ENCODE results near the gene RAMP2.
"Not testable (repeated sequence)": the region's sequence is repeated elsewhere in the genome, so short reads cannot be mapped to it uniquely, and the experiment has no call there.

Gene RAMP2, protein sequence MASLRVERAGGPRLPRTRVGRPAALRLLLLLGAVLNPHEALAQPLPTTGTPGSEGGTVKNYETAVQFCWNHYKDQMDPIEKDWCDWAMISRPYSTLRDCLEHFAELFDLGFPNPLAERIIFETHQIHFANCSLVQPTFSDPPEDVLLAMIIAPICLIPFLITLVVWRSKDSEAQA

GRCh38 chr17:42760652-42761581 lies at the start of gene RAMP2:
RAMP2 (plus strand) TSS chr17:42761227; CDS start chr17:42761262, 35 bp downstream.
- DNase-seq = no peak

DNA sequence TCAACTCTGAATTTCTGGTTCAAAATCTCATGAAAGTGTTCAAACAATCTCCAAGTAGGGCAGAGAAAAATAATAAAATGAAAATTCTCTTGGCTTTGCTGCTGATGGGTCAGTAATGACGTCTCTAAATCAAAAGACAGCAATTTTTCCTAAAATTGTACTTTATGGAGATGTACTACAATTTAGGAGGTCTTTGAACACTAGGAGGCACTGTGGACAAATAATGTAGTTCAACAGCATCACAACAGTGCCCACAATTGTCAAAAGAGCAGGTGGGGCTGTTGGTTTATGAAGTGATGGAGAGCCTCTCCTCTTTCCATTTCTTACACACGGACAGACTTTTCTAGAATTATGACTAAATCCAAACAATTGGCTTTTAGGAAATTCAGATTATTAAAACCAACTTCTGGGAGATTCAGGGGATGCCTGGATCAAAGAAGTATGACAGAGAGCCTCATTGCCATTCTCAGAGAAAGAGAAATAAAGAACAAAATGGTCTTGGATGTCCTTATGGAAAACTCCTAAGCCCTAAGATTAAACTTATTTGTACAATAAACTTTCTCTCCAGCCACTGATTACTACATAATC lies 39.9 kb upstream of the RAMP2 start:
- peak; percentile 29 for DNase-seq

DNA sequence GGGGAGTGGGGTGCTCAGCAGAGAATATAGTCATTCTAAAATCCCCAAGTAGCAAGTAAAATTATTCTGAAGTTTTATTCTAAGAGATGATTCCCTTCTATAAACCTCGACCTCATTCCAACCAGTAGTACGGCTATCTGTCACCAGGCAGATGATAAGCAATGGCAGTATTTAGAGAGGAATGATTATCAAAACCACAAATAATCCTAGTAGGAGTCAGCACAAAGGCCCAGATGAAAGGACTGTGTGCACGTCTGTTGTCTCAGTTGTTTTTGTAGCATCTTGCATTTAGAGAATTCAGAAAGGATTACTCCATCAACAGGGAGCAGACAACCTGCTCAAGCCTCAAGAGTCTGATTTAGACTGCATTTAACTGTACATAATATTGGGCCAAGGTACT lies 37.4 kb upstream of the RAMP2 start:
- DNase-seq = no peak

DNA sequence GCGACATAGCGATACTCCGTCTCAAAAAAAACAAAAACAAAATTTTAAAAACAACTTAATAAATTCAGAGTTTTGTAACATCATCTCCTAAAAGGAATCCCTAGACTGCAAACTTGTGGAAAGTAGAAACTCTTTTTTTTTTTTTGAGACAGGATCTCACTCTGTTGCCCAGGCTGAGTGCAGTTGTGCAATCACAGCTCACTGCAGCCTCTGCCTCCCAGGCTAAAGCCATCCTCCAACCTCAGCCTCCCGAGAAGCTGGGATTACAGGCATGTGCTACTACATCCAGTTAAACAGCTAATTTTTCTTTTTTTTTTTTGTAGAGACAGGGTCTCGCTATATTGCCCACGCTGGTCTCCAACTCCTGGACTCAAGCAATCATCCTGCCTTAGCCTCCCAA lies 35.9 kb upstream of the RAMP2 start:
- DNase-seq = no peak

DNA sequence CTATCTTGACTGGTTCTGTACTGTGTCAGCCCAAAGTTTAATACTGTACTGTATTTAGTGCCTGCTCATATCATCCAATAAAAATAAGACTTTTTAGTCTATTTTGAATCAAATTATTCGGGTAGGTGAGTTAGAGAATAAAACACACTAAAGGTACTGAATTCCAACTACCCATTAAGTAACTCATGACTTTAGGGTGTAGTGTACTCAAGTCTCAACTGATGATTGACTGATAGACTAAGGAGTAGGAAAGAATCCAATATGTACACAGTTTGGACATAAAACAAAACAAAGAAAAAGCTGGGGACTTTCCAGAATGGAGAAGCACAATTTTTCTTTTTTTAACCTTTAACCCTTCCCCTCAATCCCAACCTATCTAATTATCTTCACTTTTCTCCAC lies 20.3 kb upstream of the RAMP2 start:
- DNase-seq = no peak

- DNase-seq = not testable (repeated sequence)
These were observed 18.1 kb upstream of the RAMP2 start for GRCh38 chr17:42742916-42743315.

DNA sequence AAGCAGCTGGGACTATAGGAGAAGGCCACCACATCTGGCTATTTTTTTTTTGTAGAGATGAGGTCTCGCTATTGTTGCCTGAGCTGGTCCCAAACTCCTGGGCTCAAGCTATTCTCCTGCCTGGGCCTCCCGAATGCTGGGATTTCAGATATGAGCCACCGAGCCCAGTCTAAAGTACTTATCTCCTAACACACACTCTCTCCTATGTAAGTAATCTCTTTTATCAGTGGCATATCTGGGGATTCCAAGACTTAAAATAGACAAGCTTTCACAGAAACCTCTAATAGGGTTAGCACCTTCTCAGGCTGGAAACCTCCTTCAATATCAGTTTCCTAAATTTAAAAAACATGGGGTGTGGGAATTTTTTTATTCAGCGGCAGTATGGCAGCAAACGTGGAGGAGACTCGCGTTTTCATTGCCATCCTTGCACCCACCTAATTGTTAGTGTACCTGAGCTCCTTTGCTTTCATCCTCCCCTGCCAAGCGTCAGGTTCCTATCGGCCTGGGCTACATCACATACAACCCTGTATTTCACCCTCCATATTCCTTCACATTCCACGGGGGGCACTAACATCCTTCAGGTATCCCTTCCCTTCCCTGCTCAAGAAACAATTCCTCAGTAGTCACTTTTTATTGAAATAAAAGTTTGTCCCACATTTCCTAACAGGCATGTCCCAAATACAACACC lies 17.3 kb upstream of the RAMP2 start:
- no peak for DNase-seq

DNA sequence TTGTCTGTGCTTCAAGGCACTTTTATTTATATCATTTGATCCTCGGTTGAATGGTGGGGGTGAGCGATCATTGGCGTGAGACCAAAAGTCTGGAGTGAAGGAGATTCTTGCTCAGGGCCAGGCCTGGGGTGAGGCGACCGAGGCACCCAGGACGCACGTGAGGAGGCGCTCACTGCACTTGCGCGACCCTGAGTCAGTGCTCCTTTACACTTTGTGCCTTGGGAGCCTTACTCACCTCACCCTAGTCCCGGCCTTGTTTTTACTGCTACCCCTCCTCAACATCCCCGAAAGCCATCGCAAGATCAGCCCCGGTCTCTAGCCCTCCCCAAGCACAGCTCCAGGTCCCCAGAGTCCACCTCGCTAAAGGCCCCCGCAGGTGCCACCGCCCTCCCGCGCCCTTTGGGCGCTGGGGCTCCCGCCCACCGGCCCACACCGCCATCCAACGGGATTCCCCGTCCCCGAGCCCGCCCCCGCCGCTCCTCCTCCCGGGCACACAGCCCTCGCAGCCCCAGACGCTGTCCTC lies 16.7 kb upstream of the RAMP2 start:
- DNase-seq = no peak

GRCh38 chr17:42744806-42745617 lies 16.0 kb upstream of the RAMP2 start, which contains the start of gene EZH1:
EZH1 (minus strand) TSS chr17:42745040; CDS start chr17:42728941, 16,099 bp downstream.
- DNase-seq = peak; percentile 92

GRCh38 chr17:42748202-42748907 lies 12.7 kb upstream of the RAMP2 start:
- DNase-seq = no peak

DNA sequence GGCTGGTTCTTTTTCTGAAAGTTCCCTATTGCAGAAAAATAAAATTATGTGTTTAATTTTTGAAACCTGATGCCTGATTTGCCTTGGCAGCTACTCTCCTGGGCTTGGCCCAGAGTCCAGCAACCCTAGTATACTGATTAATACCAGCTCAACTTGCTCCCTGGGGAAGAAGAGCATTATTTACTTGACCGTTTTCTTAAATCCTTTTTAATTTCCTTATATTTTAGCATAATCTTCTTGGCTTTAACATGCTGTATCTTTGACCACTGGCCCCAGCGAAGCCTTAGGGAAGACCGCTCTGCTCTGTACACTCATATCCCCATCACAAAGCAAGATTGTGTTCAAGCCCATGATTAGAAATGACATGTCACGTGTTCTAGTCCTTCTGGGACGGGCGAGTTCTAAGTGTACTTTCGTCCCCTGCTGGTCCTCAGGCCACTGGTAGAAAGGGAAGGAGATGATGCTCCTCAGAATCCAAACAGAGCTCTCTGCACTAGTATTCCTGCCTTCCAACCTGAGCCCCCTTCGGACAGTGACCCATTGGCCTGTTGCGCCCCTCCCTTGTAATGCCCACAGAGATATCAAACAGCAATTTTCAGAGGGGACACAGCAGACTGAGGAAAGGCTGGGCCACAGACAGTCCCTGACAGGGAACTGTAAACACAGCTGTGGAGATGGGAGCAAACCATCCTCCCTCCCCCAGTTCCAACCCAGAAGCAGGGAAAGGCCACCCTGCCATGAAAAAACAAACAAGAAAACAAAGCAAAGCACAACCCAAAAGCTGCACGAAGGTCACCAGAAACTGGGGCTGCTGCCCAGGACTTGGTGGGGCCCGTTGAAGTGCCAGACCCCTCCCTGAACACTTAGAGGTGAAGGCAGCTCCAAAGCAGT lies 11.9 kb upstream of the RAMP2 start:
- DNase-seq = no peak

GRCh38 chr17:42750739-42751344 lies 10.2 kb upstream of the RAMP2 start:
- DNase-seq = no peak

GRCh38 chr17:42751628-42752027 lies 9.4 kb upstream of the RAMP2 start:
- no peak for DNase-seq

DNA sequence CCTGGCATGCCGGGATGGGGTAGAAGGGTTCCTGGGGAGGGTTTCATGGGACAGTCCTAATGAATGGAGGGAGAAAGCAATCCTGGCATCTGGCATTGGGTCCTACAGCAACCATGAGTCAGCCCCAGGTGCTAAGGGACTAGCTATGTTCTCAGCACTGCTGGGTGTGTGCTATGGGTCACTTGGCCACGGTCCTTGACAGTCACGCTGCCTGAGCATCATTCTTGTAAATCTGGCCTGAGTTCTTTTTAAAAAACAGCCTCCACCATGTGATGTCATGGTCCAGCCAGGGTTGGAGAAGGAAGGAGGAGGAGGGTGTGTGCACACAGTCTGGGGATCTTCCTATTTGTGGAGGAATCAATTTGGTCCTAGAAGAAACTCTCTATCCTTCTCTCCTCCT lies 6.2 kb upstream of the RAMP2 start:
- DNase-seq = no peak

- no peak for DNase-seq
These were observed 910 bp upstream of the RAMP2 start for GRCh38 chr17:42759982-42760651.

DNA sequence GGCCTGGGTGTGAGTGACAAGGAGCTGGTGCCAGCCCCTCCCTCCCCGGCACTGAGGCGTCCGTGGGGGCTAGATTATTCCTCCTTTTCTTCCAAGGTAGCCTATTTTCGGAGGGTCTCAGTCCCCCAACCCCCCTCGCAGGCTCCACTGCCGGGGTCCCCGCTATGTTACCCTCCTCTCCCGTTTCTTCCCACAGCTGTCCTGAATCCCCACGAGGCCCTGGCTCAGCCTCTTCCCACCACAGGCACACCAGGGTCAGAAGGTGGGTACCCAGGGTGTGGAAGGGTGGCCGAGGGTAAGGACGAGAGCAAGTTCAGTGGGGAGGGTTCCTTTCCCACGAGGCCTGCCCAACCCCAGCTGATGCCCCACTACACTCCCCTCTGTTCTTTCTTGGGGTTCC lies 611 bp downstream of the RAMP2 start:
- no peak for DNase-seq

- DNase-seq = no peak
These were observed 5.1 kb downstream of the RAMP2 start for GRCh38 chr17:42766124-42766523.

GRCh38 chr17:42767512-42767911 lies 6.5 kb downstream of the RAMP2 start:
- DNase-seq = no peak

DNA sequence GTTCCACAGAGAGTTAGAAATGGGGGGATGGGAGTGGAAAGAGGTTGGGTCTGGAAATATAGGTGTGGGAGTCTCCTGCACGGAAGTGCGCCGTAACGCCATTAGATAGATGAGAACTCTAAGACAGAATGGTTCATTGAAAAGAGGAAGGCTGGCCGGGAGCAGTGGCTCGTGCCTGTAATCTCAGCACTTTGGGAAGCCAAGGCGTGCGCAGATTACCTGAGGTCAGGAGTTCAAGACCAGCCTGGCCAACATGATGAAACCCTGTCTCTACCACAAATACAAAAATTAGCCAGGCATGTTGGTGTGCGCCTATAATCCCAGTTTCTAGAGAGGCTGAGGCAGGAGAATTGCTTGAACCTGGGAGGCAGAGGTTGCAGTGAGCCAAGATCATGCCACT lies 7.0 kb downstream of the RAMP2 start:
- DNase-seq = not testable (repeated sequence)

Data from NCI-H2107 (cell line).